Left renal pelvis (tissue), 4 donors: ENCODE data around the gene RNF180. TPM values are rescaled to one million over a fixed set of nuclear protein-coding genes. Genes with fewer than 3 reads are reported as not detected.
"Not testable (repeated sequence)": the region's sequence is repeated elsewhere in the genome, so short reads cannot be mapped to it uniquely, and the experiment has no call there.

Source experiments
- DNase-seq, 4 donors: peaks; one replicate each; pipeline ENCODE4 v3.0.0-alpha.2; 2013; ENCODE audit warnings: low read depth in 4 of 4, low spot score in 3 of 4
- polyA plus RNA-seq, 4 donors: library from polyadenylated mRNA; unstranded; fragments of 120-200 nt; gene quantifications; one replicate each; pipeline ENCODE4 v1.2.1, GENCODE V29; 2013; ENCODE audit not compliant: insufficient read length in 4 of 4

The RNF180 gene
- polyA plus RNA-seq, 4 donors: 2.2 to 14.5 (median 10.2) TPM

DNA sequence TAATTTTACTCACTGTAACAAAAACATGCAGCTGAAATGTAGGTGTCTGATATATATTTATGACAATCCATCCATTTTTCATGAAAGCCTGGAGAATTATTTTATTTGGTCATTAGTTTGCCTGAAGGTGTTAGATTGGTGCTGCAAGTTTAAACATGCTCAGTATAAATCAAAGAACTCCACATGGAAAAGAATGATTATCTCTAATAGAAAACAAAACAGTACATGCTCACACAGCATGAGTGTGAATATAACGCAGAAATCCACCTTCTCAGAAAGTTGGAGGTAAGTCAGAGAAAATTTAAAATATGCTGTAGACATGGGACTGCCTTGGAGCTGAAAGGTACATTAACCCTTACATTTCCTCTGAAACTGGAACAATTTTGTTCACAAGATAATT is 174.7 kb downstream of the RNF180 start:
- DNase-seq: no peak

DNA sequence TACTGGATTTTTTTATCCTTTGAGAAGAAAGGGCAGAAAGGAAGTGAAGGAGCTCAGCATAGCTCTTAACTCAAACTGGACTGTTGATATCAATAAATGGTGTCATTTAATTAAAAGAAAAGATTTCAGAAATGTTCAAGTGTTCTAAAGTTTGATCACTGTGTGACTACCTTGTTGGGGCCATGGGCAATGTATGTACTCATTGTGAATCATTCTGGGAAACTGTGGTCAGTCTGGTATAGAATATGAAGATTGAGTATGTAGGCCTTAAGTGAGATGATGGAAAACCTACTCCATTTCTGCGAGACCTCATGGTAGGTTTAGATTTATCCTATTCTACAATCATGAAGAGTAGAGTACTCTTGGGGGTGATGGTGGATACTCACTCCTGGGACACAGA is 175.7 kb downstream of the RNF180 start:
- DNase-seq: no peak

- DNase-seq: no peak
Measured at GRCh38 chr5:64344501-64344900, 178.9 kb downstream of the RNF180 start.

GRCh38 chr5:64347309-64347708 is 181.7 kb downstream of the RNF180 start:
- DNase-seq: no peak

DNA sequence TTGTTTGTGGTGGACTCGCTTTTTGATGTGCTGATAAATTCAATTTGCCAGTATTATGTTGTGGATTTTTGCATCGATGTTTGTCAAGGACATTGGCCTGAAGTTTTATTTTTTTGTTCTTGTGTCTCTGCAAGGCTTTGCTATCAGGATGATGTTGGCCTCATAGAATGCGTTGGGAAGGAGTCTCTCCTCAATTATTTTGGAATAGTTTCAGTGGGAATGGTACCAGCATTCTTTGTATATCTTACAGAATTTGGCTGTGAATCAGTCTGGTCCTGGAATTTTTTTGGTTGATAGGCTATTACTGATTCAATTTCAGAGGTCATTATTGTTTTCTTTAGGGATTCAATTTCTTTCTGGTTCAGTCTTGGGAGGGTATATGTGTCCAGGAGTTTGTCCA is 198.8 kb downstream of the RNF180 start:
- no peak for DNase-seq

DNA sequence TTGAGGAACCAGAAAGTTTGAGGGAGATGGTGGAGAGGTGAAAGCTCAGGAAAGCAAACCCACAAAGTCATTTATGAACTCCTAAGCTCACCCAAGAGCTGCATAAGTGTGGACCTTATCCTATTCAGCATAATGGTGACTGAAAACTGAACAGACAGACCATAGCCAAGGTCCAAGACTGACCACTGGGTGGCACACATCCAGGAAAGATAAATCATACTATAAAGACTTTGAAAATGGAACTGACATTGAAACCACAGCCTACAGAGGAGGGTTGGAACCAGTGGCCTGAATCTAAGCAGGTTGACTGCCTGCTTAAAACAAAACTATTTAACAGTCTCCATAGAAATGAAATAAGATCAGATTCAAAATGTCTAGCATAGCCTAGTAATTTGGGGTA is 219.1 kb downstream of the RNF180 start:
- DNase-seq: no peak

DNA sequence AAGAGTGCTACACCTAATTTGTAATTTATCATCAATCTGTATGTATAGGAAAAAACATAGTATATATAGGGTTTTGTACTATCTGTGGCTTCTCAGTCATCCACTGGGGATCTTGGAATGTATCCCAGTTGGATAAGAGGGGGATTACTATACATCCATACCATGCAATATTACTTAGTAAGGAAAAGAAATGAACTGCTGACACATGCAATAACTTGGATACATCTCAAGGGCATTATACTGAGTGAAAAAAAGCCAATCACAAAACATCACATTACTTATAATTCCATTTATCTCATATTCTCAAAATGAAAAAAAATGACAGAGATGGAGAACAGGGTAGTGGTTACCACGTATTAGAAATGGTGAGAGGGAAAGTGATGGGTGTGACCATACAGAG is 231.9 kb downstream of the RNF180 start:
- no peak for DNase-seq

GRCh38 chr5:64398735-64399134 is 233.1 kb downstream of the RNF180 start:
- not testable (repeated sequence) for DNase-seq

- DNase-seq: not testable (repeated sequence)
Measured at GRCh38 chr5:64407103-64407825, 241.6 kb downstream of the RNF180 start.

GRCh38 chr5:64417390-64417789 is 251.7 kb downstream of the RNF180 start:
- no peak for DNase-seq

- DNase-seq: no peak
Measured at GRCh38 chr5:64418013-64418412, 252.4 kb downstream of the RNF180 start.

Other genes with a start within 250 kb of the RNF180 start
- gene HTR1A, start 203.4 kb upstream of the RNF180 start, polyA plus RNA-seq: not detected